ENCODE results near the gene SPOCK2.

The SPOCK2 gene

DNA sequence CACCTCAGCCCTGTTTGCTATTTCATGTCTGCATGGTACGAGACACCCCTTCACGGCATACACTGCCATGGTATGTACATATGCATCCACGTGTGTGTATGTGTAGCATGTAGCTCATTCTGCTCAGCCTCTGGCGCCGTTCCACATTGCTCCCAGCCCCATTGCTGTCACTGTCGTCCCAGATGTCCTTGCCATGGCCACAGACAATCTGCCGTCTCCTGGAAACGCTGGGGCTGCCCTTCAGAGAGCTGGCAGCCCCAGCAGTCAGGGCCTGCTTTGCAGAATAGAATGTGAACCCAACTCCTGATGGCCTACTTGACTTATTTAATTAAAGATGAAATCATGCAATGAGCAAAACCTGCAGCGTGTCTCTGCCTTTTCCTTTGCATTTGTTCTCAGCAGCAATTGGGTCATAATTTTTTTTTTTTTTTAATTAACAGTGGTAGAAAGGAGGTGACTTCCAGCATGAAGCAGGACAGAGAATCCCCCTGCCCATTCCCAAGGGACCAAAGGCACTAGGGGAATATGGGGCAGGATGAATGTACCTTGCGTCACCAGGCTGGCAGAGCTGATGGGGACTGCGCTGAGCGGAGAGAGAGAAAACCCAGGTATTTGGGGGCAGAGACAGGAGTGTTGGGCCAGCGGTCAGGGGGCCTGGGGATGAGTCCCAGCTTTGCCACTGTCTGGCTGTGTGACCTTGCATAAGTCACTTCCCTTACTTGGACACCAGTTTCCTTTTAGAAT is 75.0 kb downstream of the SPOCK2 start:
- in situ Hi-C loops (cut with MboI; ENCODE audit: low sequenced_read_pairs): no loop called here

DNA sequence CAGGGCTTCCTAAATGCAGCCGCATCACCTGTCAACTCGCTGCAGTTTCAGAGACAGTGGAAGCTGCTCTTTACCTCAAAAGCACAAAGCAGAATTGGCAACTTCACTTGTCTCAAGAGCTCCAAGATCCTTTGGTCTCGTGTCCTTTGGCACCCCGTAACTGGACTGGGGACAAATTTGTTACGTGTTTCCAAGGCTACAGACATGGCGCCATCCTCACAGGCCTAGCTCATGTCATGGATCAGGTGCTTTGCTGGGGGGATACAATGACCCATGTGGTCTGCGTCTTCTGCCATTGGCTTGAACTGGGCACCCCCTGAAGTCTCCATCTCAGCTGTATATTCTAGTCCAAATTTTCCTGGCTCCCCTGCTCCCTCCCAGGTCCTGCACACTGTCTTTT is 75.6 kb downstream of the SPOCK2 start:
- in situ Hi-C loops (cut with MboI; ENCODE audit: low sequenced_read_pairs): no loop called here

DNA sequence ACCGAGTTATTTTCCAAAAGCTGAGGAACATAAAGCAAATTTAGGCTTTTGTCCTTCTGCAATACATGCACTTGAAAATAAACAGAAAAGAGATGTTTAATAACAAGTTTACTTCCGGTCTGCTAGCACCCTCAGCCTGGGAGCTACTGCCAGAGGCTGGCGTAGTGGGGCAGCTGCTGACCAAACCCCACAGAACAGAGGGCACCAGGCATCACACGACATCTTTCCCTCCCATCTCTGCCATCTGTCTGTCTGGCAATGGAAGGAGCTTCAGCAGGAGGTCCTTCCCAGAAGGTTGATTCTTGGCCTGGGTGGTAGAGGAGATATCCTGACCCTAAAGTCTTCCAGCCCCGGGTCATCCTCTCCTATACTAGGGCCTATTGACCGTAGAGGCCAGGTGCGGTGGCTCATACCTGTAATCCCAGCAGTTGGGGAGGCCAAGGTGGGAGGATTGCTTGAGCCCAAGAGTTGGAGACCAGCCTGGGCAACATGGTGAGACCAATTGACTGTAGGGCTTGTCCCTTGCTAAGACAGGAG is 76.3 kb downstream of the SPOCK2 start:
- in situ Hi-C loops (cut with MboI; ENCODE audit: low sequenced_read_pairs): no loop called here

DNA sequence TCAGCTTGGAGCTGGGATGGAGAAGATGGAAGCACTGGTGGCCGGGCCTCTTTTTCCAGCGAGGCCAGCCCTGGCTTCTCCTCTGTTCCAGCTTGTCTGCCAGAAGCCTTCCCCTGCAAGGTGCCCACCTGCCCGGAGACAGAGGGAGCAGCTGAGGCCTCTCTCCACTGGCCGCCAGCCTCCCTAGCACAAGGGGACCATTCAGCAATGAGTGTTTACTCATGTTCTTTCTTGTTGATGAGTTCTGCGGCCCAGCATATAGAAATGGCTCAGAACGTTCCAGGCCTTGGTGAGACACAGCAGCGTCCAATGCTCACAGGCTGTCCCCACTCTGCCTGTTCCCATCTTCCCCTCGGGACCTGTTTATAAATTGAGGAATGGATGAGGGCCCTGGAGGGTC is 76.9 kb downstream of the SPOCK2 start:
- in situ Hi-C loops (cut with MboI; ENCODE audit: low sequenced_read_pairs): no loop called here

DNA sequence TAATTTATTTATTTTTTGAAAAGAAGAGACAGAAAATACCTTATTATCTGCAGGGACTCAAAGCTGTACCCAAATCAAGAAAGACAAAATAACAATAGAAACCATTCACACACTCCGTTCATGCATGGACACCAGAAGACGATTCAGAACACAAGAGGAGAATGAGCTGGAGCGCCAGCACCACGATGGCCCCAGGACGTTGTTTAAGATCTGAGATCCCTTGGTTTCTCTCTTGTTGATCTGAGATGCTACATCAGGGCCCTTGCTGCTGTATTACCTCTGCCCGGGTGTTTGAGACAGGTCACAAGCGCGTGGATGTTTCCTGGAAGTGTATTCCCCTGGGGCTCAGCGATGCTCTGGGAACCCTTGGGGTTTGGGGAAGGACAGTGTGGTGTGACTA is 77.3 kb downstream of the SPOCK2 start:
- in situ Hi-C loops (cut with MboI; ENCODE audit: low sequenced_read_pairs): no loop called here

DNA sequence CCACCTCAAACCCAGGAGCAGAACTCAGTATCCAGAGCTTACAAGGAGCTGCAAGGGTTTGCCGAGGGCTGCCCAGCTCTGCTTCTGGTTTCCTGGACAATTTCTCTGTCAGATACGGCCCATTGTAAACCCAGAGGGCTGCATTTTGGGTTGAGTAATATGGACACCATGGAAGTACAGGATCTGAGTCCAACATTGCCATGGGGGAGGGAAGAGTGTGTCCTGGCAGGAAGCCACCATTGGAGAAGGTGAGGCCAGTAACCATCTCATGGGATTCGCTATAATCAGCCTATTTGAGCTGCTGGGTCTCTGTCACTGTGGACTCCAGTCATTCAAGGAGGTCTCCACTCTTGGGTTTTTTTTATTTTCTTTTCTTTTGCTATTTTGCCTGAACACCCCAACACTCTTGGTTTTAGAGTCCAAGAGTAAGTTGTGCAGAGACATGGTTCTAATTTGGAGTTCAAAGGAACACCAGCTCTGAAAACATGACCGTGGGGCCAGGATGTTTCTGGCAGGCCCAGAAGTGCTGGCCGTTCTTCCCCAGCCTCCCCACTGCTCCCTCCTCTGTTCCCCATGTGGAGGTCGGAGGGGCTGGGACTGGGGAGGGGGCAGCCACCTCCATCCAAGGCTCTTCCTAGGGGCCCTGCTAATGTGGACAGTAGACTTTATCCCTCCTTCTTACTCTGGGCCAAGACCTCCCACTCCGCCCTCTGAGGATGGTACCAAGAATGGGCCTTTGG is 77.9 kb downstream of the SPOCK2 start:
- in situ Hi-C loops (cut with MboI; ENCODE audit: low sequenced_read_pairs): no loop called here

DNA sequence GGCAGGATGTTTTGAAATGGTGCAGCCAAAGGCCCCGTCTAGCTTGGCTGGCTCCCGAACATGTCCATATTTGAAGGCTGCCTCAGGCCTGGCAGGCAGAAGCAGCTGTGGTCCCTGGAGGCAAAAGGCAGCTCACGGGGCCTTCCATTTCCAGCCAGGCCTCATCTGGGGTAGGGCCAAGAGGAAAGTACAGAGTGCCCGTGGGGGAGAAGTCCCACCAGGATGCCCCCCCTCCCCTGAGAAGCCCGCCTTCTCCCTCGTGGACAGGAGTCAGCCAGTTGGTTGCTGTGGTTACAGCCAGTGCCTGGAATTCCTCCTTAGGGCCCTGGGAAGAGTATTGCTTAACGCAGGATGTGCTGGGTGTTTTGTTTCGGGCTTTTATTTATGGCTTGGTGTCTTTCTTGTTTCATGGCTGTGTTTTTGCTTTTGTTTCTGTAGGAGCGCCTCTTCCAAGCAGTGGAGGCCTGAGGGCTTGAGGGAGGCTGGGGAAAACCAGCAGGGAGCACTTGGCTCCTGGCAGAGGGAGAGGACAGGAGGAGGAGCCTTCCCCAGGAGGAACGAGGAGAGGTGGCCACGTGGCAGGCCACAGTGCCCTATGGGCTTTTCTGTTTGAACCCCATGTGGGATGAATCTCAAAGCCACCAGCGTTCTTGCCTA is 78.8 kb downstream of the SPOCK2 start:
- in situ Hi-C loops (cut with MboI; ENCODE audit: low sequenced_read_pairs): no loop called here

DNA sequence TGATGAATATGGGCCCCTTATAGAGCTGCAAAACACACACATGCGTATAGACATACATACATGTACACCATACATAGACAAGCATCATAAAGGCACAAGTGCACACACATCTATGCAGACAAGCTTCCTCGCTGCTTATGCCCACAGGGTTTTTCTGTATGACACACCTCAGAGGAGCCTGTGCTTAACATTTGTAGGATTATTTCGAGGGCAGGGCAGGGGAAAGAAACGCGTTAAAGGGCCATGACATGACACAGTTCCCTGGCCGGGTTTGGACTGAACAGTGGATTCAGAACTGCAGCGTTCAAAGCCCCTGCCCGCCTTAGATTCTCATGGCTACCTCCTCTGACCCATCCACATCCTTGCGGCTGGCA is 79.3 kb downstream of the SPOCK2 start:
- in situ Hi-C loops (cut with MboI; ENCODE audit: low sequenced_read_pairs): no loop called here

All from HL-60/S4 (cell line).